ENCODE measurements around the gene CDKL5.

DNA sequence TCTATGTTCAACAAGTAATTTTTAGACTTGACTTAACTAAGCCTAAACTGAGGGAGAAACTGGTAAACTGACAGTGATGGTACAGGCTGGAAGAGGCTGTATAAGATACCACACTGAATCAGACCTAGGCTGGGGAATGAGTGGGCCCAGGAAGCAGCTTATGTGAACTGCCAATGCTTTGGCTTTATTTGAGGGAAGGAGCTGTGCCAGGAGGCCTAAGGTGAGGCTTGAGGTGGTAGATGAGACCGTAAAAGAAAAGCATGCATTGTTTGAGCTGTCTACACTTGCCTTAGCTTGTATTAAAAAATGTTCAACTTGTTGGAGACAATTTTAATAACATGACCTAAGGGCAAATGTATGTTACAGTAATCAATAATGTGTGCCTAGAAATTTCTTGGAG lies 150.3 kb downstream of the CDKL5 start:
- no peak for TF ChIP-seq CTCF (conservative IDR thresholded peaks at IDR 0.05)
- no peak for TF ChIP-seq EZH2 (IDR thresholded peaks at IDR 0.05; ENCODE audit: low read depth)

Data from PC-9 (cell line).